ENCODE results near the gene ADORA2A. TPM values are rescaled to one million over a fixed set of nuclear protein-coding genes. Genes with fewer than 3 reads are reported as not detected.
A peak's percentile ranks its signal among the peaks of the same experiment; 100 is the strongest.

The ADORA2A gene
- total RNA-seq, 1 experiment from 2014 or later = 3.6 TPM

DNA sequence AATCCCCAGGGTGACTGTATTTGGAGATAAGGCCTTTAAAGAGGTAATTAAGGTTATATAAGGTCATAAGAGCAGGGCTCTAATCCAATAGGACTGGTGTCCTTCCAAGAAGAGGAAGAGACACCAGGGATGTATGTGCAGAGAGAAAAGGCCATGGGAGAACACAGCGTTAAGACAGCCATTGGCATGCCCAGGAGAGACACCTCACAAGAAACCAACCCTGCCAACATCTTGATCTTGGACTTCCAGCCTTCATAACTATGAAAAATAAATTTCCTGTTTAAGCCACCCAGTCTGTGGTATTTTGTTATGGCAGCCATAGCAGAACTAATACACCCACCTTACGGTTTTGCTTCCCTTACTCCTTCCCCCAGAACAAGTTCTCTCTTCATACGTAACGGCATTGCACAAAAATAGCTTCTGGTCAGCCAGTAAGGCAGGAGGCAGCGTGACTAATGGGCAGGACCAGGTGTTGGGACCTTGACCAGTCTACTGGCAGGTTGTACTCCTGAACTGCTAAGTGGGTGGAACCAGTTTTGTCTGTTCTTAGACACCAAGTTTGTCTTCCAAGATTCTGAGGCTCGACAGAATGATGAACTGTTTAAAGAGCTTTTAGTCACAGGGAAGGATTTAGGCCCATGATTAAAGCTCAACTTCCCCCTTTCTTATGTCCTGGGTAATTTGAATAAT is 35.8 kb downstream of the ADORA2A start:
- TF ChIP-seq EZH2phosphoT487 (IDR thresholded peaks at IDR 0.05; ENCODE audit: borderline replicate concordance) (no peak), EGR1 (IDR thresholded peaks at IDR 0.05; ENCODE audit: low read depth) (no peak), SP1 (IDR thresholded peaks at IDR 0.05; ENCODE audit: low read depth) (no peak), CEBPB (IDR thresholded peaks at IDR 0.05; ENCODE audit: low read depth) (no peak), TCF7L2 (IDR thresholded peaks at IDR 0.05; ENCODE audit: borderline replicate concordance, extremely low read depth, insufficient read depth, insufficient read length) (no peak), ZFX (IDR thresholded peaks at IDR 0.05) (no peak), YY1 (IDR thresholded peaks at IDR 0.05; ENCODE audit: extremely low read depth, insufficient replicate concordance, low read depth, low read length) (no peak), JUND (IDR thresholded peaks at IDR 0.05) (no peak), SRF (IDR thresholded peaks at IDR 0.05; ENCODE audit: low read depth) (no peak), RAD21 (IDR thresholded peaks at IDR 0.05; ENCODE audit: low read depth) (no peak), POLR2A (IDR thresholded peaks at IDR 0.05; ENCODE audit: borderline replicate concordance, extremely low read depth, insufficient read depth, insufficient read length) (no peak)
- TF ChIP-seq, protein P1, sequence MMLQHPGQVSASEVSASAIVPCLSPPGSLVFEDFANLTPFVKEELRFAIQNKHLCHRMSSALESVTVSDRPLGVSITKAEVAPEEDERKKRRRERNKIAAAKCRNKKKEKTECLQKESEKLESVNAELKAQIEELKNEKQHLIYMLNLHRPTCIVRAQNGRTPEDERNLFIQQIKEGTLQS (IDR thresholded peaks at IDR 0.05) = no peak
- no peaks in the 10 kb centered on the region for H3K27me3 ChIP-seq (ENCODE audit: insufficient read depth, low read length)
- H3K36me3 ChIP-seq (ENCODE audit: control insufficient read depth in 1 of 2, insufficient read depth in 2 of 2, low read length in 2 of 2) = no peaks in the 10 kb centered on the region
- no peaks in the 10 kb centered on the region for H3K79me2 ChIP-seq (ENCODE audit: insufficient read depth, low read length)
- CTCF ChIA-PET = no interaction called here
- H4K20me1 ChIP-seq (ENCODE audit: insufficient read depth) = no peaks in the 10 kb centered on the region
- H2AFZ ChIP-seq (ENCODE audit: low read depth, low read length, poor library complexity, severe bottlenecking) = no peak overlapping the region
- H3K9me2 ChIP-seq (ENCODE audit: insufficient read depth) = no peaks in the 10 kb centered on the region
- peaks cover 25 to 36% of the 10 kb centered on the region in 2 experiments for H3K4me1 ChIP-seq (ENCODE audit: control insufficient read depth in 1 of 2, insufficient read depth in 2 of 2, low read length in 2 of 2)
- no TSS peak for BruUV-seq (replicated peaks)
- H3K27ac ChIP-seq (ENCODE audit: low read depth, low read length) = no peak overlapping the region
- H3K9ac ChIP-seq (ENCODE audit: low read length) = no peak overlapping the region
- DNase-seq (ENCODE audit: low read depth, low spot score) (no peak), ATAC-seq (no peak)
- RAD21 ChIA-PET (ENCODE audit: low non-redundant PET in 1 of 2, low total read pairs in 2 of 2, uncharacterized antibody in 2 of 2, unreplicated experiment in 2 of 2) = no interaction called here
- intact Hi-C loops (cut with micrococcal nuclease) = no loop called here
- H3K4me3 ChIP-seq (replicated peaks in 1 of 2; ENCODE audit: low read depth in 1 of 2, low read length in 2 of 2) = no peak overlapping the region
- no peaks in the 10 kb centered on the region for H3K9me3 ChIP-seq (ENCODE audit: control insufficient read depth in 1 of 2, insufficient read depth in 1 of 2, low read depth in 1 of 2, low read length in 2 of 2)
- H3K4me2 ChIP-seq (ENCODE audit: low read length) = no peak overlapping the region
- POLR2A ChIA-PET = no interaction called here

DNA sequence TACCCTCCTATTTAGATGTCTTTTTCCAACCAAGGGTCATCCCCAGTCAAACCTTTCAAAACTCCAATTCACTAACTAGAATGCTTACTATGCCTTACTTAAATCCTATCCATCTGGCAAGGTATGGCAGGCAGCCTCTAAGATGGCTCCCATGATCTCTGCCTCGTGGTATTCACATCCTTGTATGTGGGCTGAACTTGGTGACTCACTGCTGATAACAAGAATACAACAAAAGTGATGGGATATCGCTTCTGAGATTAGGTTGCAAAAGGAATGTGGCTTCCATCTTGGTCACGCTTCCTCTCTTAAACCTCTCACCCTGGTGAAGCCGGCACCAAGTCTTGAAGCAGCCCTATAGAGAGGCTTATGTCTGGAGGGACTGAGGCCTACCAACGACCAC is 38.2 kb downstream of the ADORA2A start:
- Histone ChIP-seq H3K4me3 (replicated peaks in 1 of 2; ENCODE audit: low read depth in 1 of 2, low read length in 2 of 2) (no peak overlapping the region), H3K79me2 (ENCODE audit: insufficient read depth, low read length) (no peaks in the 10 kb centered on the region), H3K27ac (ENCODE audit: low read depth, low read length) (no peak overlapping the region), H3K9me2 (ENCODE audit: insufficient read depth) (no peaks in the 10 kb centered on the region), H3K36me3 (ENCODE audit: control insufficient read depth in 1 of 2, insufficient read depth in 2 of 2, low read length in 2 of 2) (no peaks in the 10 kb centered on the region), H3K4me1 (ENCODE audit: control insufficient read depth in 1 of 2, insufficient read depth in 2 of 2, low read length in 2 of 2) (peaks cover 25 to 39% of the 10 kb centered on the region in 2 experiments), H3K9ac (ENCODE audit: low read length) (no peak overlapping the region), H3K4me2 (ENCODE audit: low read length) (peak overlapping the region; percentile 68), H2AFZ (ENCODE audit: low read depth, low read length, poor library complexity, severe bottlenecking) (peak overlapping the region; percentile 97), H4K20me1 (ENCODE audit: insufficient read depth) (no peaks in the 10 kb centered on the region), H3K27me3 (ENCODE audit: insufficient read depth, low read length) (no peaks in the 10 kb centered on the region), H3K9me3 (ENCODE audit: control insufficient read depth in 1 of 2, insufficient read depth in 1 of 2, low read depth in 1 of 2, low read length in 2 of 2) (no peaks in the 10 kb centered on the region)
- intact Hi-C loops (cut with micrococcal nuclease) = no loop called here
- TF ChIP-seq, protein P2, sequence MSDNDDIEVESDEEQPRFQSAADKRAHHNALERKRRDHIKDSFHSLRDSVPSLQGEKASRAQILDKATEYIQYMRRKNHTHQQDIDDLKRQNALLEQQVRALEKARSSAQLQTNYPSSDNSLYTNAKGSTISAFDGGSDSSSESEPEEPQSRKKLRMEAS (IDR thresholded peaks at IDR 0.05) = peak; percentile 38; the same call in 1 of the 2 replicates
- no peak for TF ChIP-seq EGR1 (IDR thresholded peaks at IDR 0.05; ENCODE audit: low read depth)
- TF ChIP-seq RAD21 (IDR thresholded peaks at IDR 0.05; ENCODE audit: low read depth) = no peak
- no peak for TF ChIP-seq FOSL1 (IDR thresholded peaks at IDR 0.05; ENCODE audit: low read depth)
- RAD21 ChIA-PET (ENCODE audit: low non-redundant PET in 1 of 2, low total read pairs in 2 of 2, uncharacterized antibody in 2 of 2, unreplicated experiment in 2 of 2) = no interaction called here
- no TSS peak for BruUV-seq (replicated peaks)
- CTCF ChIA-PET = no interaction called here
- DNase-seq (ENCODE audit: low read depth, low spot score) = peak; percentile 3
- POLR2A ChIA-PET = interaction anchor here (0.6 kb wide), 1 partner anchor 18 kb away, joined by 4 read pairs; no protein-coding TSS in a partner anchor
- peak; percentile 57 for ATAC-seq
